ENCODE data around the gene ALPL.

Gene ALPL

DNA sequence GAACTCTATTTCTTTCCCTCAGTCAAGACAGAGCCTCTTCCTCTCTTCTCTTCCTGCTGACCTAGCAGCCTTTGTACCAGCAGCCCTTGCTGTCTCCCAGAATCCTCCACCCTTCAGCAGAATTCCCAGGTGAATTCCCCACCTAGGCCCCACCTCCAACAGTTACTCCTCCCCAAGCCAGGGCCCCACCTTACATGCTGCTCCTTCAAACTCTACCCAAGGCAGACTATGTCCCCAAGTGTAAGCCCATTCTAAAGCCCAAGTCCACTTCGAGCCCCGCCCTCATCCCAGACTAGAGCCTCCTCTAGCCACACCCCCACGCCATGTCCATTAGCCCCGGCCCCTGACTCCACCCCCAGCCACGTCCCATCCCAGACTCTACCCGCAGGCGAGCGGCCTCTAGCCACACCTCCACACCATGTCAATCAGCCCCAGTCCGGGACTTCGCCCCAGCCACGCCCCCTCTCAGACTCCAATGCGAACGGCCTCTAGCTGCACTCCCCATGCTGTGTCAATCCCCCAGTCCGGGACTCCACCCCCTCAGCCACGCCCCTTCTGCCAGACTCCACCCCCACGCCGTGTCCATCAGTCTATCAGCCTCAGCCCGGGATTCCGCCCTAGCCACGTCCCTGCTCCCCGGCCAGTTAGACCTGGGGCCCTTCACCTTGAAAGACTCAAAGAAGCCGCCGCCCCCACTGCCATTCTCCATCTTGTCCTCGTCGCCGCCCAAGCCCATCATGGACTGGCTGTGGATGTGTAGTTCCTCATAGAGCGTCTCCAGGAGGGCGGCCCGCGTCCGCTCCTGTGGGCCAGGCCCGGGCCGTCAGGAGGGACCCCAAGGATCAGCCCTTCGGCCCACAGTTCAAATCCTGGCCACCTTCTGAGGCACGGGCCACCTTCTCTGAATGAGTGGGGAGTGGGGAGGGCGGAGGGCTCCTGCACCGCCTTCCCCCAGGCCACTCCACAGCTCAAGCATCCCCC is 98.6 kb downstream of the ALPL start:
- Mint-ChIP-seq H3K36me3 (no peaks in the 10 kb centered on the region), H3K9me3 (peaks cover 0 to 5% of the 10 kb centered on the region in 2 donors), H3K27ac (peak overlapping the region; percentile 72)

DNA sequence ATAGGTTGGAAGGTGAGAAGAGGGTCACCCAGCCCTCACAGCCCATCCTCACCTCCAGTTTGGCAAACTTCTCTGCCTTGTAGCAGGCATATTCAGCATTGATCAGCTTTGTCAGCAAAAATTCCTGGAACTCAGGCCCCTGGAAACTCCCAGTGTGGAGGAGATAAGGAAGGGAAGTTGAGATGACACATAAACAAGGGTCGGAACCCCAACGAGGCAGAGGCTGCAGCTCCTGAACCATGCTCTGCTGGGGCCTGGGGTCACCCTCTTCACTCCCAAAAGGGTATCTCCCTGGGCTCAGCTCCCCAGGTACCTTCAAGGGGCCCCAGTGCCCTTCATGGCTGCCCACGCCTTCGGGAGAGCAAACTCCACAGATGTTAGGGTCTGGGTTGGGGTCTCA is 99.6 kb downstream of the ALPL start:
- DNase-seq (no peak), ATAC-seq (replicated peaks) (no peak)
- Mint-ChIP-seq H3K36me3 (no peaks in the 10 kb centered on the region), H3K4me3 (peak overlapping the region in 1 of 2 donors; percentile 18), H3K27me3 (peaks cover 27 to 45% of the 10 kb centered on the region in 2 donors), H3K27ac (no peak overlapping the region), H3K4me1 (peaks cover 18 to 25% of the 10 kb centered on the region in 2 donors), H3K9me3 (peaks cover 0 to 5% of the 10 kb centered on the region in 2 donors)

More for the DNA sequence above, 98.6 kb downstream of the ALPL start:
- peak; percentile 94 to 95 for ATAC-seq (replicated peaks)
- peaks cover 31 to 47% of the 10 kb centered on the region in 2 donors for H3K27me3 Mint-ChIP-seq
- DNase-seq: peak; percentile 75
- H3K4me3 Mint-ChIP-seq: peak overlapping the region; percentile 68 to 74
- H3K4me1 Mint-ChIP-seq: peaks cover 20 to 25% of the 10 kb centered on the region in 2 donors

DNA sequence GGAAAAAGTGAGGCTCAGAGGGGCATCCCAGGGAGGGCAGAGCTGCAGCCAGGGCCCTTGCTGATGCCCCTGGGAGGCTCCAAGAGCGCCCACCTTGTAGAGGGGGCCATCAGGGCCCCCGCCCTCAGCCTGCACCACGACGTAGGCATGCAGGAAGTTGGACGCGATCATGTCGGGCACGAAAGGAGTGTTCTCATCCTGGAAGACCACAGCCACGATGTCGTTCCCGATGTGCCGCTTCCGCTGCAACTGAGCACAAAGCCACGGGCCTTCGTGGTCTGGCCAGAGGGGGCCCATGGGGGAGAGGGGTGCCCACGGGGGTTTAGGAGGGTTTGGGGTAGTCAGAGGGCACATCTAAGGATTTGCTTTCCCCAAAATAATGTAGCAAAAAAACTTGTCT is 100.8 kb downstream of the ALPL start:
- no peak for DNase-seq
- H3K4me3 Mint-ChIP-seq: no peak overlapping the region
- ATAC-seq (replicated peaks): no peak
- H3K36me3 Mint-ChIP-seq: no peaks in the 10 kb centered on the region
- H3K4me1 Mint-ChIP-seq: peaks cover 11 to 17% of the 10 kb centered on the region in 2 donors
- no peak overlapping the region for H3K27ac Mint-ChIP-seq
- H3K9me3 Mint-ChIP-seq: peaks cover 0 to 5% of the 10 kb centered on the region in 2 donors
- H3K27me3 Mint-ChIP-seq: peaks cover 17 to 35% of the 10 kb centered on the region in 2 donors

DNA sequence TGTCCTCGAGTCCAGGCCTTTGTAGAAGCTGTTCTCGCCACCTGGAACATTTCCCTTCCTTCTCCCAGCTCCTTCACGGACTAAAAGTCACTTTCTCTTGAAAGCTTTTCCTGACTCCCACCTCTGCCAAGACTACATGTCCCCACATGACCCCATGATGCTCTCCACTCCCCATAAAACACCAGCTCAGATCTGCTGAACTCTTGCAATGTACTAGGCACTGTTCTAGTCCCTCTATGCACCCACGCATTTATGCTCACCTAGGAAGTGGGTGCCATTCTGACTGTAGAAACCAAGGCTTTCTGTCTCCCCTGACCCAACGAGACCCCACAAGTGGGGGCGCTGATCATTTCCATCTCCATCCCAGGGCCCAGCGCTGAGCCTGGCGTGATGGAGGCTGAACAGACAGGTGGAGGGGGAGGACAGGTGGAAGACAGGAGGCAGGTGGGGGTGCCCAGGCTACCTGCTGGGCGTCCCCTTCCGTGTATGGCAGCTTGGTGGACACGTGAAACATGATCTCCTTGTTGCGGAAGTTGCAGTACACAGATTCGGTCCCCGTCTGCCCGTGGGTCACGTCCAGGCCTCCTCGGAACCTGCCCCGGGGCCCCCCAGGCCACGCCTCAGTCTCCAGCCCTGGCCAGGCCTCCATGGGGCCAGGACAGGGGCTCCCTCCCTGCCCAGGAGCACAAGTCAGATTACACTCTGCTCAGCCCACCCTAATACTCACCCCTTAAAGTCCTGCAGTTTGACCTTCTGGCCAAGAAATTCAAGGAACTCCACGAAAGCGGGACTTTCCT is 102.0 kb downstream of the ALPL start:
- Mint-ChIP-seq H3K4me3 (no peak overlapping the region), H3K4me1 (peaks cover 10 to 17% of the 10 kb centered on the region in 2 donors), H3K9me3 (peaks cover 0 to 5% of the 10 kb centered on the region in 2 donors), H3K27me3 (peaks cover 12 to 35% of the 10 kb centered on the region in 2 donors), H3K36me3 (no peaks in the 10 kb centered on the region), H3K27ac (no peak overlapping the region)
- ATAC-seq (replicated peaks): no peak
- no peak for DNase-seq

DNA sequence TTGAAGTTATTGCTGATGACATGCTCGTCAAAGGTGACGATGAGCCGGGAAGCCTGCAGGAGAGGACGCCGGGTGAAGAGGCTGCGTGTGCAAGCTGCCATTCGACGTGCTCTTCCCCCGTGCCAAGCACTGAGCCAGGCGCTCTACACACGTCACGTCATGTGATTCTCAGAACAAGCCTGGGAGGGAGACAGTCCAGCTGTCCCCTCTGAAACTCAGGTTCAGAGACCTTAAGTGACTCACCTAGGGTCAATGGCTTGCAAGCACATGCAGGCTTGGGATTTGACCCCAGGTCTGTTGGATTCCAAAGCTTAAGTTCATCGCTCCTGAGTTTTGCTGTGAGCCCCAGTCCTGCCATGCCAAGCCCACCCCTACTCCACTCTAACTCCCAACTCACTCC is 102.8 kb downstream of the ALPL start:
- Mint-ChIP-seq H3K4me3 (no peak overlapping the region), H3K9me3 (peaks cover 0 to 5% of the 10 kb centered on the region in 2 donors), H3K27me3 (peaks cover 12 to 29% of the 10 kb centered on the region in 2 donors), H3K4me1 (peaks cover 10 to 12% of the 10 kb centered on the region in 2 donors), H3K36me3 (no peaks in the 10 kb centered on the region), H3K27ac (no peak overlapping the region)
- DNase-seq (no peak), ATAC-seq (replicated peaks) (no peak)

DNA sequence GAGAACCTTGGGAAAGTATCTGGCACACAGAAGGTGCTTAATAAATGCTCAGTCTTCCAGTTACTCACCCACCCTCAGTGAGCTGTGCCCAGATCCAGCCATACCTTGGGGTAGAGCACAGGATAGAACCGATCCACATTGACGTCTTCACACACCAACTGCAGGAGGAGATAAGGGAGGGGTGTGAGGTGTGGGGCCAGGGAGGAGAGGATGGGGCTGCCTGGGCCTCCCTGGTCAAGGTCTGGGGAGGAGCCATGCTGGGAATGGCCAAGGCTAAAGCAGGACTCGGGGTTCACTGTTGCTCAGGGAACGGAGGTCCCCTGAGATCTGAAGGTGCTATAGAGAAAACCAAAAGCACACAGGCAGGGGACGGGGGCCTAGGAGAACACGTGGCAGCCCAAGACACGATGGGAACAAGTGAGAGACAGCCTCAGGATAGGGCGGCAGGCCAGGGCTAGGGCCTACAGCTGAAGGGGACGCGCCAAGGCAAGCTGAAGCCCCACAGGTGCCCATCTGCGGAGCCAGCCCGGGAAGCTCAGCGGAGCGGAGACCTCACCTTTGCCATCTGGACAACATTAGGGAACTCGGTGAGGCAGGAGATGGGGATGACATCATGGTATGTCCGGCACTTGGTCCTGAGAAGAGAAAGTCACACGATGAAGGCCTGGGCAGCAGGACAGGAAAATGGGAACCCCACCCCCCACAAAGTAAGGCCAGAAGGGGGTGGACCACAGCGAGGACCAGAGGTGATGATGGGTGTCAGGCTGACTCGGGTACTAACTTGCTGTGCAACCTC is 104.0 kb downstream of the ALPL start:
- H3K4me3 Mint-ChIP-seq: no peak overlapping the region
- peaks cover 5 to 20% of the 10 kb centered on the region in 2 donors for H3K27me3 Mint-ChIP-seq
- H3K9me3 Mint-ChIP-seq: no peaks in the 10 kb centered on the region
- DNase-seq: no peak
- no peaks in the 10 kb centered on the region for H3K4me1 Mint-ChIP-seq
- H3K36me3 Mint-ChIP-seq: no peaks in the 10 kb centered on the region
- no peak for ATAC-seq (replicated peaks)
- no peak overlapping the region for H3K27ac Mint-ChIP-seq

DNA sequence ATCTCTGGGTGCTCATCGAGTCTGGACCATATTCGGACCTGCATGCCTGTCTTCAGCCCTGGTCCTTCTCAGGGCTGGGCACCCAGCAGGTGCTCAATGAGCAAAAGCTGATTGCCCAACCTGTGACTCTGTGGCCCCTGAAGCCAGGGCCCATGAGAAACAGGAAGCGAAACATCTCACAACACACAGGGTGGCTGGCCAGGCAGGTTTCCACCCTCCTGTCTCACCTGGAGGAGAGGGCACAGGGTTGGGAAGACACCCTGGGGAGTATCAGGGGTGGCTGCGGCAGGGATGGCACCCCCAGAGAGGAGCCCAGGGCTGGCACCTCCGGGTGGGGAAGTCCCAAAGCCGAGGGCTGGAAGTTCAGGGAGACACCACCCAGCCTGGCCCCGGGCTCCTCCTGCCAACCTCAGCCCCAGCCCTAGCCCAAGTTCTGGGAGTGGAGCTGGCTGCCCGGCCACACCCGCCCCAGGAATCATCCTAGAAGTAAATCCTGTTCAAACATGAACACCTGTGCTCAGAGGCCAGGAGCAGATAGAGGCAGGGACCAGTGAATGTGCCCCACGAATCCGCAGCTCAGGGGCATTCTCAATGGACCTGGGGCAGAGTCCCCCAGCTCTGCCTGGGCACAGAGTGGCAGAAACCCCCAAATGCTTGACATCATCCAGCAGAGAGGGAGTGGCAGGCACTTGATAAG is 105.3 kb downstream of the ALPL start:
- Mint-ChIP-seq H3K9me3 (no peaks in the 10 kb centered on the region), H3K27me3 (peaks cover 13 to 16% of the 10 kb centered on the region in 2 donors), H3K4me3 (no peak overlapping the region), H3K4me1 (no peaks in the 10 kb centered on the region), H3K27ac (no peak overlapping the region), H3K36me3 (no peaks in the 10 kb centered on the region)
- DNase-seq: no peak
- peak; percentile 34 to 44 for ATAC-seq (replicated peaks)

DNA sequence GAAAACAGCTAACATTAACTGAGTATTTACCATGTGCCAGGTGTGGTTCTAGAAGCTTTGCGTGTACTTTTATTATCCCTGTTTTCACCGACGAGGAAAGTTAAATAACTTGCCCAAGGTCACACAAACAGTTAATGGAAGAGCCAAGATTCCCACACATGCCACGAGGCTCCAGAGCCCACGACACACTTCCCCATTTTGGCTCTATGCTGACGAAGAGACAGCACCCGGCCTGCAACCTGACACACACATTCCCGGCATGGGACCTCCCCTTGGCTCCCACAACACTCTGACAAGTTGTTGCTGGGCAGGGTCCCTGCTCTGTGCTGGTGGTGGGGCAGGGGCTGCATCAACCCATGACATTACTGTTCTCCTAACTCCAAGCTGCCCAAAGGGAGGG is 107.1 kb downstream of the ALPL start:
- Mint-ChIP-seq H3K27me3 (peaks cover 26 to 28% of the 10 kb centered on the region in 2 donors), H3K4me1 (no peaks in the 10 kb centered on the region), H3K9me3 (no peaks in the 10 kb centered on the region), H3K4me3 (no peak overlapping the region), H3K27ac (no peak overlapping the region), H3K36me3 (no peaks in the 10 kb centered on the region)
- DNase-seq (no peak), ATAC-seq (replicated peaks) (peak in 1 of 2 donors; percentile 42)

DNA sequence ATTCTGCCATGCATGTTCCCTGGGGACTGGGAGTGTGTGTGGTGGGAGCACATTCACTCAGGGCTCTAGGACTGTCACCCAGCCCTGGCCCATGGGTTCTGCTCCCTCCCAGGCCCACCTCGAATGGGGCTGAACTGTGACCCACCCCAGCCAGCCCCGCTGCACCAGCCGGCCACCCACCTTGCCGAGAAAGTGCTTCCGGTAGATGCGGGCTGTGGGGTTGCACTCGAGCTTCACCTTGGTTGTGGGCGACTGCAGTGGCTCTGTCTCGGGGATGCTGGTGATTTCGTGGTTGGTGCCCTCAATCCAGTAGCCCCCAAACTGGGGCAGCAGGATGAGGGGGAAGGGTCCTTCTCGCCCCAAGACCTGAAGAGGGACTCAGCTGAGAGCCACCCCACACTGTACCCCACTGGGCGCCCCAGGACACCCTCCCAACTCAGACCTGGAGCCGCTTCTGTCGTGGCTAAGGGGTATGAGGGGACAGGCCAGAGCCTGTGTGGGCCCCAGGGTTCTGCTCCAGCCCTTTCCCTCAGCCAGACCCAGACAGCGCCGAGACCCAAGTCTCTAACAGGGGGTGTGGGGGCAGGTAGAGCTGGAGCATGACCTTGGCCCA is 108.0 kb downstream of the ALPL start:
- Mint-ChIP-seq H3K4me1 (no peaks in the 10 kb centered on the region), H3K9me3 (no peaks in the 10 kb centered on the region), H3K36me3 (no peaks in the 10 kb centered on the region), H3K27ac (no peak overlapping the region), H3K27me3 (peaks cover 32 to 34% of the 10 kb centered on the region in 2 donors), H3K4me3 (no peak overlapping the region)
- ATAC-seq (replicated peaks): no peak
- DNase-seq: no peak

DNA sequence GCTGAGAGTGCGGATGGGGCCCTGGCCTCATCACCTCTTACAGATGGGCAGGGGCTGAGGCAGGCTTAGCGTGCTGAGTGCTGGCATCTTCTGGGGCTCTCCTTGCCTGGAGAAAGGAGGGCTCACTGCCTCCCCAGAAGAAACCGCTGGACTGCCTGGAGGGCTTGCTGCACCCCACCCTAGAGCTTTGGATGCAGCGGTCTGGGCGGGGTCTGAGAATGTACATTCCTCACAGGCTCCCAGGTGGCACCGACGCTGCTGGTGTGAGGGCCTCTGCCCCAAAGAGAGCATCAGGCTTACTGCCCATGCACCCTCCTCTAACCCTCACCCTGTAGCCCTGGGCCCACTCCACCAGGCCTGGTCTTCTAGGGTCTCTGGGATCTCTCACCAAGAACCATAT is 108.8 kb downstream of the ALPL start:
- H3K36me3 Mint-ChIP-seq: no peaks in the 10 kb centered on the region
- no peak overlapping the region for H3K27ac Mint-ChIP-seq
- H3K4me3 Mint-ChIP-seq: no peak overlapping the region
- ATAC-seq (replicated peaks) (no peak), DNase-seq (no peak)
- no peaks in the 10 kb centered on the region for H3K9me3 Mint-ChIP-seq
- peaks cover 0 to 4% of the 10 kb centered on the region in 2 donors for H3K4me1 Mint-ChIP-seq
- H3K27me3 Mint-ChIP-seq: peaks cover 37 to 39% of the 10 kb centered on the region in 2 donors

DNA sequence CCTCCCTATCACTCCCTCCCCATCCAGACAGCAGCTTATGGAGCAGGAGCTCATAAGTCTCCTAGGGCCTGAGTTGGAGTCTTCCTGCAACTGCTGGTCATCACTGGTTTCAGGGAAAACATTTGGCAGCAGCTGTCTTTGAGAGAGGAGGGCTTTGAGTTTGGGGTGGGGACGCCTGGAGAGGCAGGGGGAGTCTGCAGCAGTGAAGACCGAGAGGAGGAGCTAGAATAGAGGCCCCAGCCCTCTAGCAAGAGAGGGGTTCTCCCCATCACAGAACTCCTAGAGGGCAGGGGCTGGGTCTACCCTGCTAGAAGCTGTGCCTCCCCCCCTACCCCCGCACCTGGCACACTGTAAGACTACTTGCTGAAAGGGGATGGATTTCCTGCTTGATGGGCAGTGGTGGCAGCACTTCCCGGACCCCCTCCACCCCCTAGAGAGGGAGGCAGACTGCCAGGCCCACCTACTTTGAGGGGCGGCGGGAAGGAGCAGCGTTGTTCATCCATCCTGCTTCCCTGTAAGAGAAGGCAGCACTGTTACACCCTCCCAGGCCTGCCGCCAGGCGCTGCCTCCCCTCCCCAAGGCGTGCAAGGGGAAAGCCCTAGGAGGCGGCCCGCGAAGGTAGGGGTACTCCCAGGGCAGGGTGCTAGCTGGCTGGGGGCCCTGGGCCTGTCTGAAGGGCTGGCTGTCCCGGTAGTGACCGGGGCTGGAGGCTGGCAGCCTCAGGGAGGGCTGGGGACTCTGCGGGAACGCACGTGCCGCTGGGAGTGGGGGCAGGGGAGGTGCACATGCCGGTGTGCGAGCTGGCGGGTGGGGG is 109.5 kb downstream of the ALPL start:
- no peaks in the 10 kb centered on the region for H3K36me3 Mint-ChIP-seq
- ATAC-seq (replicated peaks) (no peak), DNase-seq (no peak)
- H3K27ac Mint-ChIP-seq: no peak overlapping the region
- H3K9me3 Mint-ChIP-seq: no peaks in the 10 kb centered on the region
- H3K27me3 Mint-ChIP-seq: peaks cover 38 to 46% of the 10 kb centered on the region in 2 donors
- no peak overlapping the region for H3K4me3 Mint-ChIP-seq
- peaks cover 0 to 4% of the 10 kb centered on the region in 2 donors for H3K4me1 Mint-ChIP-seq

DNA sequence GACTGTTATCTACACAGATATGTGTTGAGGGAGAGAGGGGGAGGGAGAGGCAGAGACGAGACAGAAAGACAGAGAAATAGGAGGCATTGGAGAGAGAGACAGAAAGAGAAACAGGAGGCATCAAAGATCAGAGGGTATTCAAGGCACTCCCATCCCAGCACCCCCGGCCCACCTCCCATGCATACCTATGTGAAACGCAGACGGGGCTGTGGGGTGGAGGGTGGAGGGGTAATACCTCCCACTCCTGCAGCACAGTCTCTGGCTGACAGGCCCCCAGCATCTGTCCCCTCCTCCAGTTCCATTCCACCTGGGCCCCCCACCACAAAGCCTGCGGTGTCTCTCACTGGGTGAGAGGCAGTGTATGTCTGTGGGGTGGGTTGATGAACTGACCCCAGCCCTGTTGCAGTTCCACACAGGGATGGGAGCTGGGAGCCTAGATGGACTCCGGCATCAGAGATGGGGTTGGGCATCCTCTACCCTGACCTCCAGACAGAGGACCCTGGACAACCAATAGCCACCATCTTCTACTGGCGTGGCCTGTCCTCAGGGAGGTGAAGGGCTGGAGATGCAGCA is 110.2 kb downstream of the ALPL start:
- peaks cover 38 to 53% of the 10 kb centered on the region in 2 donors for H3K27me3 Mint-ChIP-seq

More for the DNA sequence above, 110.2 kb downstream of the ALPL start:
- H3K4me1 Mint-ChIP-seq: peaks cover 0 to 4% of the 10 kb centered on the region in 2 donors
- no peak for ATAC-seq (replicated peaks)
- no peaks in the 10 kb centered on the region for H3K36me3 Mint-ChIP-seq
- no peak overlapping the region for H3K27ac Mint-ChIP-seq
- no peak overlapping the region for H3K4me3 Mint-ChIP-seq
- no peaks in the 10 kb centered on the region for H3K9me3 Mint-ChIP-seq
- DNase-seq: no peak
